ENCODE results near the gene CRYBB3.

DNA sequence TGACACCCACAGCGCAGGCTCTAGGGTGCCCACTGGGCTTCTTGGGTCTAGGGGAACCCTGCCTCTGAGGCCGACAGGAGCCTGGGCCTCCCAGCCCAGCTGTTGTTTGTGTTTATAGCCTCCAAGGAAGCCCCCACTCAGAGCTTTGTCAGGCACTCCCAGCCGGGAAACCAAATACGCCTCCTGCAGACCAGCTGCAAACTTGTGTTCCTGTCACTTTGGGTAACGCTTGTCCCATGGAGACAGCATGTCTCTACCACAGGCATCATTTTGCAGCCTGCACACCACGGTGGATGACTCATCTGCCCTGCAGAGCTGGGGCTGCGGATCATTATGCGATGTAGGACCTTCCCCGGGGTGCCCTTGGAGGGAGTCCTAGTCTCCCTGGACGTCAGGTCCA, 40.6 kb upstream of the CRYBB3 start:
- TF ChIP-seq, protein P1, sequence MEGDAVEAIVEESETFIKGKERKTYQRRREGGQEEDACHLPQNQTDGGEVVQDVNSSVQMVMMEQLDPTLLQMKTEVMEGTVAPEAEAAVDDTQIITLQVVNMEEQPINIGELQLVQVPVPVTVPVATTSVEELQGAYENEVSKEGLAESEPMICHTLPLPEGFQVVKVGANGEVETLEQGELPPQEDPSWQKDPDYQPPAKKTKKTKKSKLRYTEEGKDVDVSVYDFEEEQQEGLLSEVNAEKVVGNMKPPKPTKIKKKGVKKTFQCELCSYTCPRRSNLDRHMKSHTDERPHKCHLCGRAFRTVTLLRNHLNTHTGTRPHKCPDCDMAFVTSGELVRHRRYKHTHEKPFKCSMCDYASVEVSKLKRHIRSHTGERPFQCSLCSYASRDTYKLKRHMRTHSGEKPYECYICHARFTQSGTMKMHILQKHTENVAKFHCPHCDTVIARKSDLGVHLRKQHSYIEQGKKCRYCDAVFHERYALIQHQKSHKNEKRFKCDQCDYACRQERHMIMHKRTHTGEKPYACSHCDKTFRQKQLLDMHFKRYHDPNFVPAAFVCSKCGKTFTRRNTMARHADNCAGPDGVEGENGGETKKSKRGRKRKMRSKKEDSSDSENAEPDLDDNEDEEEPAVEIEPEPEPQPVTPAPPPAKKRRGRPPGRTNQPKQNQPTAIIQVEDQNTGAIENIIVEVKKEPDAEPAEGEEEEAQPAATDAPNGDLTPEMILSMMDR (IDR thresholded peaks at IDR 0.05): no peak
- no peak for TF ChIP-seq POLR2A (IDR thresholded peaks at IDR 0.05)

Measured in heart left ventricle (tissue), 13 donors.